ENCODE data around the gene FKBP2. TPM values are rescaled to one million over a fixed set of nuclear protein-coding genes. Genes with fewer than 3 reads are reported as not detected.

The FKBP2 gene
- total and polyA plus RNA-seq, 2 of the 4 experiments (the other 2 are of a cell fraction) = 36.2 to 76.4 TPM

DNA sequence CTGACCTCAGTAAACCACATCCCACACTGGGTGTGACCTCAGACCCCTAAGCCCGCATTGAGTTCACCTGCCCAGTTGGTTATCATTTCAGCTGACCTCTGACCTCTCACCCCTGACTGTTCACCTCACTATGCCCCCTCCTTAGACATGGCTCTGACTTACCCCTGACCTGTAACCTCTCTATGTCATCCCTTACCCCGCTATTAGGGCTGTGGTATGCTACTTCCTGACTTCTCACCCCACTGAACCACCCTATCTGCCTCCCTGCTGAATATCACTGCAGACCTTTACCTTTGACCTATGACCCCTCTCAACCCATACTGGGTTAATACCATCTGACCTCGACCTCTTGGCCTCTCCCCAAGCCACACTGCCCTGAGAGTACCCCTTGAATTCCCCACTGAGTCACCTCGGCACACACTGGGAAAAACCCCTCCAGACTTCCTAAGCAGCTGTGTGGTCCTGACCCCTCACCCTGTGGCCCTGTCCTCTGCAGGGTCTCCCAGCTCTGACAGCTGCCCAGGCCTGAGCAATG lies 18.7 kb downstream of the FKBP2 start:
- H4K91ac ChIP-seq (ENCODE audit: insufficient read depth, low read depth, low read length) = no peak overlapping the region
- DNase-seq (no peak), ATAC-seq (ENCODE audit: low read depth) (no peak)
- H4K5ac ChIP-seq (ENCODE audit: low read depth, low read length) = no peak overlapping the region
- peak overlapping the region; percentile 65 for H2AK9ac ChIP-seq (replicated peaks; ENCODE audit: low read depth, low read length, poor library complexity)
- H3K27me3 ChIP-seq (ENCODE audit: control insufficient read depth, insufficient read depth, low read length) = no peaks in the 10 kb centered on the region
- 0 out of 2 replicates have a peak, but pooled peaks cover 5% of the 10 kb centered on the region for H3K9me1 ChIP-seq (ENCODE audit: insufficient read depth, low read length)
- H3K23ac ChIP-seq (ENCODE audit: low read depth, low read length) = no peak overlapping the region
- H4K8ac ChIP-seq (ENCODE audit: low read depth in 2 of 2, low read length in 2 of 2) = no peak overlapping the region
- no peak for TF ChIP-seq CHD1 (IDR thresholded peaks at IDR 0.05; ENCODE audit: low read depth, low read length)
- TF ChIP-seq CEBPB (IDR thresholded peaks at IDR 0.05; ENCODE audit: low read depth, low read length) = no peak
- TF ChIP-seq RFX5 (IDR thresholded peaks at IDR 0.05; ENCODE audit: low read depth, low read length) = no peak
- TF ChIP-seq RAD21 (IDR thresholded peaks at IDR 0.05; ENCODE audit: low read length) = no peak
- no peak for TF ChIP-seq MXI1 (IDR thresholded peaks at IDR 0.05; ENCODE audit: borderline replicate concordance, low read depth, low read length)
- no peak for TF ChIP-seq BHLHE40 (IDR thresholded peaks at IDR 0.05; ENCODE audit: low read depth, low read length)
- TF ChIP-seq, protein P1, sequence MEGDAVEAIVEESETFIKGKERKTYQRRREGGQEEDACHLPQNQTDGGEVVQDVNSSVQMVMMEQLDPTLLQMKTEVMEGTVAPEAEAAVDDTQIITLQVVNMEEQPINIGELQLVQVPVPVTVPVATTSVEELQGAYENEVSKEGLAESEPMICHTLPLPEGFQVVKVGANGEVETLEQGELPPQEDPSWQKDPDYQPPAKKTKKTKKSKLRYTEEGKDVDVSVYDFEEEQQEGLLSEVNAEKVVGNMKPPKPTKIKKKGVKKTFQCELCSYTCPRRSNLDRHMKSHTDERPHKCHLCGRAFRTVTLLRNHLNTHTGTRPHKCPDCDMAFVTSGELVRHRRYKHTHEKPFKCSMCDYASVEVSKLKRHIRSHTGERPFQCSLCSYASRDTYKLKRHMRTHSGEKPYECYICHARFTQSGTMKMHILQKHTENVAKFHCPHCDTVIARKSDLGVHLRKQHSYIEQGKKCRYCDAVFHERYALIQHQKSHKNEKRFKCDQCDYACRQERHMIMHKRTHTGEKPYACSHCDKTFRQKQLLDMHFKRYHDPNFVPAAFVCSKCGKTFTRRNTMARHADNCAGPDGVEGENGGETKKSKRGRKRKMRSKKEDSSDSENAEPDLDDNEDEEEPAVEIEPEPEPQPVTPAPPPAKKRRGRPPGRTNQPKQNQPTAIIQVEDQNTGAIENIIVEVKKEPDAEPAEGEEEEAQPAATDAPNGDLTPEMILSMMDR (conservative IDR thresholded peaks at IDR 0.05; ENCODE audit: low read depth, low read length) = no peak
- no peak for TF ChIP-seq FOS (IDR thresholded peaks at IDR 0.05; ENCODE audit: low read depth, low read length)
- TF ChIP-seq MAFK (IDR thresholded peaks at IDR 0.05; ENCODE audit: low read depth, low read length) = no peak
- TF ChIP-seq NFE2L2 (IDR thresholded peaks at IDR 0.05; ENCODE audit: low read depth, low read length) = no peak
- TF ChIP-seq, protein P2, sequence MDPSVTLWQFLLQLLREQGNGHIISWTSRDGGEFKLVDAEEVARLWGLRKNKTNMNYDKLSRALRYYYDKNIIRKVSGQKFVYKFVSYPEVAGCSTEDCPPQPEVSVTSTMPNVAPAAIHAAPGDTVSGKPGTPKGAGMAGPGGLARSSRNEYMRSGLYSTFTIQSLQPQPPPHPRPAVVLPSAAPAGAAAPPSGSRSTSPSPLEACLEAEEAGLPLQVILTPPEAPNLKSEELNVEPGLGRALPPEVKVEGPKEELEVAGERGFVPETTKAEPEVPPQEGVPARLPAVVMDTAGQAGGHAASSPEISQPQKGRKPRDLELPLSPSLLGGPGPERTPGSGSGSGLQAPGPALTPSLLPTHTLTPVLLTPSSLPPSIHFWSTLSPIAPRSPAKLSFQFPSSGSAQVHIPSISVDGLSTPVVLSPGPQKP (IDR thresholded peaks at IDR 0.05; ENCODE audit: borderline replicate concordance, low read depth, low read length) = no peak
- no peak for TF ChIP-seq RCOR1 (IDR thresholded peaks at IDR 0.05; ENCODE audit: insufficient replicate concordance, low read length)
- TF ChIP-seq, protein P3, sequence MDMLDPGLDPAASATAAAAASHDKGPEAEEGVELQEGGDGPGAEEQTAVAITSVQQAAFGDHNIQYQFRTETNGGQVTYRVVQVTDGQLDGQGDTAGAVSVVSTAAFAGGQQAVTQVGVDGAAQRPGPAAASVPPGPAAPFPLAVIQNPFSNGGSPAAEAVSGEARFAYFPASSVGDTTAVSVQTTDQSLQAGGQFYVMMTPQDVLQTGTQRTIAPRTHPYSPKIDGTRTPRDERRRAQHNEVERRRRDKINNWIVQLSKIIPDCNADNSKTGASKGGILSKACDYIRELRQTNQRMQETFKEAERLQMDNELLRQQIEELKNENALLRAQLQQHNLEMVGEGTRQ (IDR thresholded peaks at IDR 0.05; ENCODE audit: low read depth, low read length) = no peak
- TF ChIP-seq POLR2A (IDR thresholded peaks at IDR 0.05; ENCODE audit: low read depth, low read length) = no peak
- TF ChIP-seq SMC3 (IDR thresholded peaks at IDR 0.05; ENCODE audit: low read depth, low read length) = no peak
- TF ChIP-seq MAZ (IDR thresholded peaks at IDR 0.05; ENCODE audit: borderline replicate concordance, low read depth, low read length) = no peak
- peaks cover 9% of the 10 kb centered on the region for H3K4me1 ChIP-seq (ENCODE audit: control insufficient read depth, insufficient read depth, low read length)
- H3K79me1 ChIP-seq (ENCODE audit: low read depth in 1 of 2, low read length in 2 of 2) = peaks cover 7 to 50% of the 10 kb centered on the region in 2 experiments; a peak in 2 of 4 replicates
- no peak overlapping the region for H3K9ac ChIP-seq (ENCODE audit: low read depth, low read length)
- H3K27ac ChIP-seq (ENCODE audit: insufficient read depth, low read length) = no peak overlapping the region
- no peak overlapping the region for H2BK20ac ChIP-seq (ENCODE audit: low read depth, low read length)
- POLR2A ChIA-PET (ENCODE audit: unreplicated experiment) = no interaction called here
- no peak overlapping the region for H2AK5ac ChIP-seq (ENCODE audit: low read depth, low read length)
- peaks cover 67% of the 10 kb centered on the region for H3K36me3 ChIP-seq (ENCODE audit: control insufficient read depth, insufficient read depth, low read length)
- H2BK15ac ChIP-seq (ENCODE audit: low read depth, low read length) = no peak overlapping the region
- no peak overlapping the region for H3K4me2 ChIP-seq (ENCODE audit: low read depth, low read length)
- no peak overlapping the region for H3K4me3 ChIP-seq (ENCODE audit: insufficient read depth, low read depth, low read length)
- BruUV-seq (replicated peaks) = no TSS peak
- in situ Hi-C loops (cut with MboI; ENCODE audit: low sequenced_read_pairs) = no loop called here
- H3K4ac ChIP-seq (ENCODE audit: low read depth, low read length) = no peak overlapping the region
- CTCF ChIA-PET = no interaction called here
- intact Hi-C loops (cut with micrococcal nuclease) = no loop called here
- H3K9me3 ChIP-seq (ENCODE audit: control insufficient read depth, insufficient read depth, low read length) = no peaks in the 10 kb centered on the region
- WGBS, 2 experiments (ENCODE audit: extremely low coverage in 2 of 2, insufficient read length in 1 of 2) = 100% methylated on average over 1 of the region's 4 CpGs; no CpG with 5 or more reads in 1 of the 2 experiments
- dilution Hi-C loops (cut with HindIII; ENCODE audit: low sequenced_read_pairs, unreplicated experiment) = no loop called here
- H4K20me1 ChIP-seq (ENCODE audit: insufficient read depth, low read length) = no peaks in the 10 kb centered on the region
- H3K14ac ChIP-seq (replicated peaks; ENCODE audit: low read depth, low read length) = no peak overlapping the region
- H3K18ac ChIP-seq (ENCODE audit: low read depth, low read length) = no peak overlapping the region
- H2AFZ ChIP-seq (replicated peaks; ENCODE audit: low read length, poor library complexity) = no peak overlapping the region
- no peak overlapping the region for H2BK120ac ChIP-seq (ENCODE audit: low read depth, low read length)
- no peak overlapping the region for H3K56ac ChIP-seq (ENCODE audit: extremely low read depth, insufficient read depth, low read length)
- H2BK5ac ChIP-seq (ENCODE audit: low read depth, low read length, poor library complexity, severe bottlenecking) = no peak overlapping the region
